ENCODE results near the gene RCOR2.

DNA sequence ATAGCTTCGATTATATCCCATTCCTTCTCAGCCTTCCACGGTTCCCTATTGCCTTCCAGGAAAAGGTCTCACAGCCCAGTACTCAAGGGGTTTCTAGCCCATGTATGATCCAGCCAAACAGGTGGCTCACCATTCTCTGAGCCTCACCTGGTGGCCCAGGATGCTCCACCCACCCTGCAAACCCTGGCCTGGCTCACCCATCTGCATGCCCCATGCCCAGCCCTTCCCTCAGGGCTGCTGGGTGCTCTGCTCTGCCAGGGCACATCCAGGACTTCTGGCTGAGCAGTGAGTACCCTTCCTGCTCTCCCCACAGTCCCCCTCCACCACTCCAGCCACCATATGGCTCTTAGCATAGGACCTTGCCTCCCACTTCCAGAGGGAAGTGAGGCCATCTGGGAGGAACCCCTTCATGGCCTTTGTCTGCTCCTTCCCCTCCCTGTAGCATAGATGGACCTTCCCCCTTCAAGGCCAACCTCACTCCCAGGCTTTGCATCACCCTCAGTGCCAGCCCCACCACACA lies 5.8 kb upstream of the RCOR2 start:
- no peak for TF ChIP-seq POLR2A (IDR thresholded peaks at IDR 0.05; ENCODE audit: low read length)
- TF ChIP-seq GATA1 (IDR thresholded peaks at IDR 0.05; ENCODE audit: low read depth, low read length): no peak

All from erythroblast (primary cell).